GM13977 (cell line): ENCODE results near the gene IL23R.
"Not testable (repeated sequence)": the region's sequence is repeated elsewhere in the genome, so short reads cannot be mapped to it uniquely, and the experiment has no call there.

ENCODE experiments used
- DNase-seq: peaks from one replicate; pipeline ENCODE4 v3.0.0; 2012; ENCODE audit warnings: low spot score
- in situ Hi-C: fragments of 300-500 bp; cut with MboI; formaldehyde crosslinking; loops from one replicate; pipeline ENCODE4 v1.12.0; 2022; ENCODE audit warnings: low sequenced_read_pairs, low pct_unique_long_range_greater_than_20kb, mixed read lengths, inconsistent platforms; ENCODE audit not compliant: unreplicated experiment
- TF ChIP-seq, protein P1 (sequence below): IDR thresholded peaks from 2 replicates; pipeline ENCODE4 v1.5.1; 2012; ENCODE audit warnings: mild to moderate bottlenecking, control low read depth; ENCODE audit not compliant: insufficient read depth; ENCODE audit errors: extremely low read depth, missing control alignments

Gene IL23R

DNA sequence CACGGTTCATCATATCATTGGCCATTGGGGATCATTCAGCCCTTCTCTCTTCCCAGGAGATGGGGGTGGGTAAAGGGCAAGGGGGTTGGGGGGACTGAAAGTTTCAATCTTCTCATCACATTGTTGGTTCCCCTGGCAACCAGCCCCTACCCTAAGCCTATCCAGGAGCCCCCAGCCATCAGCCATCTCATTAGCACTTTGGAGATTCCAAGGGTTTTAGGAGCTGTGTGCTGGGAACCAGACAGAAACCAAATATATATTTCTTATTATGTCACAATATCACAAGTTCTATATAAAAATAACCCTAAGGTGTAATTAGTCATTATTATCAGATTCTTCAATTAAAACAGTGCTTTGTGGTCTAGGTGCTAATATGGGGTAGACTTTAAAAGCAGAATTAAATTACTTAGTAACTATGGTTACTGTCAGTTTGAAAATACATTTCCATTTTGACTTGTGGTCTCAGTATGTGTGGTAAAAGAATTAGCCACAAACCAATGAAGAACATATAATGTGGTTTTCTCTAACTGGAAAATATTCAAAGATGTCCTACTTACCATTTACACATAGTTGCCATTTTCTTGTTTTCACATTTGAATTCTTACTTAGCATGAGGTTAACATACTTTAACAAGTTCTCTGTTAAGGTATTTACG, 28.1 kb downstream of the IL23R start:
- DNase-seq = no peak
- in situ Hi-C loops = no loop called here
- TF ChIP-seq, protein P1, sequence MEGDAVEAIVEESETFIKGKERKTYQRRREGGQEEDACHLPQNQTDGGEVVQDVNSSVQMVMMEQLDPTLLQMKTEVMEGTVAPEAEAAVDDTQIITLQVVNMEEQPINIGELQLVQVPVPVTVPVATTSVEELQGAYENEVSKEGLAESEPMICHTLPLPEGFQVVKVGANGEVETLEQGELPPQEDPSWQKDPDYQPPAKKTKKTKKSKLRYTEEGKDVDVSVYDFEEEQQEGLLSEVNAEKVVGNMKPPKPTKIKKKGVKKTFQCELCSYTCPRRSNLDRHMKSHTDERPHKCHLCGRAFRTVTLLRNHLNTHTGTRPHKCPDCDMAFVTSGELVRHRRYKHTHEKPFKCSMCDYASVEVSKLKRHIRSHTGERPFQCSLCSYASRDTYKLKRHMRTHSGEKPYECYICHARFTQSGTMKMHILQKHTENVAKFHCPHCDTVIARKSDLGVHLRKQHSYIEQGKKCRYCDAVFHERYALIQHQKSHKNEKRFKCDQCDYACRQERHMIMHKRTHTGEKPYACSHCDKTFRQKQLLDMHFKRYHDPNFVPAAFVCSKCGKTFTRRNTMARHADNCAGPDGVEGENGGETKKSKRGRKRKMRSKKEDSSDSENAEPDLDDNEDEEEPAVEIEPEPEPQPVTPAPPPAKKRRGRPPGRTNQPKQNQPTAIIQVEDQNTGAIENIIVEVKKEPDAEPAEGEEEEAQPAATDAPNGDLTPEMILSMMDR = no peak

DNA sequence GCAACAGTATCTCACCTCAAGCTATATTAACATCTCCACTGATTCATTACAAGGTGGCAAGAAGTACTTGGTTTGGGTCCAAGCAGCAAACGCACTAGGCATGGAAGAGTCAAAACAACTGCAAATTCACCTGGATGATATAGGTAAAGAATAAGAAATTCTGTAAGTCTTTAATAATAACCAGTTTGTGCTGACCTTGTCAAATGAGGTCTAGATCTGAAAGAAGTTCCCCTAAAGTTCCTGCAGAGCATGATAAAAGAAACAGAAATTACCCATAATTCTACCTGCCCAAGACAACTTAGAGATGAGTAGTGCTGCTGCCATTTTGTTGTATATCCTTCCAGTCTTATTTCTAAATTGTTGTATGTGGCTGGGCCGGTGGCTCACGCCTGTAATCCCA, 34.5 kb downstream of the IL23R start:
- in situ Hi-C loops = no loop called here
- DNase-seq = no peak
- TF ChIP-seq, protein P1 = no peak

DNA sequence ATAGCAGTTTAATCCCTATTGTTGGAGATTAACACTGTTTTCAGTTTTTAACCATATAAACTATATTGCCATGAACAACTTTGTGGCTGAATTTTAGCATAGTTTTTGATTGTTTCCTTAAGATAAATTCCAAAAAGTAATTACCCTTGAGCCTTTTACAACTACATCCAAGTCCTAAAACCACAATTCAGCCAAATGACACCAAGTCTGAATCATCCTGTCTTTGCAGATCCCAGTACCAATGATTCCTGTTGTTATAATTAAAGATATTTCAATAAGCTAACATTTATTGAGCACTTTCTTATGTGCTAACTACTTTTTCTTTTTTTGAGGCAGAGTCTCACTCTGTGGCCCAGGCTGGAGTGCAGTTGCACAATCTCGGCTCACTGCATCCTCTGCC, 35.6 kb downstream of the IL23R start:
- TF ChIP-seq, protein P1 = no peak
- in situ Hi-C loops = no loop called here
- DNase-seq = no peak

- DNase-seq = no peak
- in situ Hi-C loops = no loop called here
- TF ChIP-seq, protein P1 = no peak
Measured at GRCh38 chr1:67204298-67204980, 38.2 kb downstream of the IL23R start.

GRCh38 chr1:67207398-67207797, 41.1 kb downstream of the IL23R start:
- DNase-seq, in situ Hi-C loops: not testable (repeated sequence)

- DNase-seq = no peak
- in situ Hi-C loops = no loop called here
- TF ChIP-seq, protein P1 = no peak
Measured at GRCh38 chr1:67208217-67208616, 42.0 kb downstream of the IL23R start.

DNA sequence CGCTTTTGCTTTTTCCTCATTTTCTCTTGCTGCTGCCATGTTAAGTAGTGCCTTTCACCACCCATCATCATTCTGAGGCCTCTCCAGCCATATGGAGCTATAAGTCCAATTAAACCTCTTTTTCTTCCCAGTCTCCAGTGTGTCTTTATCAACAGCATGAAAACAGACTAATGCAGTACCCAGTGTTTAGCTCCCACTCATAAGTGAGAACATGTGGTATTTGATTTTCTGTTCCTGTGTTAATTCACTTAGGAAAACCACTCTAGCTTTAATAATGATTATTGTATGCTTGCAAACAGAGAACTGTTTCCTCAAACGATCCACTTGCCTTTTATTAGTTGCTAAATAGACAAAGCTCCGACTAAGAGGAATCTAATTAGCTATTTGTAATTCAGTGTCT, 43.3 kb downstream of the IL23R start:
- in situ Hi-C loops = no loop called here
- TF ChIP-seq, protein P1 = no peak
- DNase-seq = no peak
